CD14-positive monocyte (primary cell): Measurements from ENCODE around the gene CUBN. TPM values are rescaled to one million over a fixed set of nuclear protein-coding genes. Genes with fewer than 3 reads are reported as not detected.

Experiments used
- DNase-seq, 3 donors: peaks; one replicate each; pipeline ENCODE4 v3.0.0-alpha.2; 2011 to 2022
- H2AFZ ChIP-seq: 2 replicates; pipeline ENCODE4 v1.6.0; 2012; ENCODE audit warnings: mild to moderate bottlenecking, low read depth, low read length, inconsistent platforms; ENCODE audit not compliant: insufficient read depth, poor library complexity, severe bottlenecking
- H3K27ac ChIP-seq, 2 donors: 1 replicate in 1 of 2; 2 replicates in 1 of 2; pipeline ENCODE4 v1.5.1; 2012 to 2013; ENCODE audit warnings: low read length in 2 of 2, control low read depth in 1 of 2, inconsistent platforms in 1 of 2, low read depth in 1 of 2, mild to moderate bottlenecking in 1 of 2
- H3K27me3 ChIP-seq, 2 donors: one replicate each; pipeline versions ENCODE4 v1.6.0 to v1.6.1; 2011 to 2013; ENCODE audit warnings: low read length in 2 of 2; ENCODE audit not compliant: control insufficient read depth in 2 of 2, insufficient read depth in 2 of 2
- H3K36me3 ChIP-seq, 2 donors: replicated peaks in 1 of 2; 1 replicate in 1 of 2; 2 replicates in 1 of 2; pipeline versions ENCODE4 v1.5.1 to v1.6.1; 2012 to 2013; ENCODE audit warnings: low read length in 2 of 2, control low read depth in 1 of 2, inconsistent platforms in 1 of 2, mild to moderate bottlenecking in 1 of 2; ENCODE audit not compliant: insufficient read depth in 2 of 2, control insufficient read depth in 1 of 2
- H3K4me1 ChIP-seq, 2 donors: 1 replicate in 1 of 2; 2 replicates in 1 of 2; pipeline versions ENCODE4 v1.5.1 to v1.6.1; 2012 to 2013; ENCODE audit warnings: low read length in 2 of 2, control low read depth in 1 of 2, inconsistent platforms in 1 of 2, mild to moderate bottlenecking in 1 of 2, moderate library complexity in 1 of 2; ENCODE audit not compliant: insufficient read depth in 2 of 2, control insufficient read depth in 1 of 2
- H3K4me2 ChIP-seq: replicated peaks from 2 replicates; pipeline ENCODE3; 2012; ENCODE audit warnings: low read length, moderate library complexity, mild to moderate bottlenecking; ENCODE audit not compliant: poor library complexity, severe bottlenecking; ENCODE audit errors: extremely low read depth
- H3K4me3 ChIP-seq, 3 experiments: fragments of 200-600 bp in 1 of 3; sonication (generic) in 1 of 3; replicated peaks in 1 of 3; 1 replicate in 2 of 3; 2 replicates in 1 of 3; pipeline ENCODE4 v1.5.1; 2011 to 2013; ENCODE audit warnings: low read length in 3 of 3, mild to moderate bottlenecking in 3 of 3, control low read depth in 2 of 3, low read depth in 2 of 3, inconsistent platforms in 1 of 3, moderate library complexity in 1 of 3
- H3K79me2 ChIP-seq: 2 replicates; pipeline ENCODE4 v1.6.0; 2012; ENCODE audit warnings: mild to moderate bottlenecking, control low read depth, inconsistent platforms, low read length, moderate library complexity; ENCODE audit not compliant: insufficient read depth
- H3K9ac ChIP-seq: 2 replicates; pipeline ENCODE4 v1.6.0; 2017; ENCODE audit warnings: low read length, mild to moderate bottlenecking; ENCODE audit not compliant: insufficient read depth, poor library complexity, severe bottlenecking
- H3K9me3 ChIP-seq, 2 donors: replicated peaks in 1 of 2; 1 replicate in 1 of 2; 2 replicates in 1 of 2; pipeline versions ENCODE4 v1.5.1 to v1.6.1; 2012 to 2013; ENCODE audit warnings: low read length in 2 of 2, control low read depth in 1 of 2; ENCODE audit not compliant: control insufficient read depth in 1 of 2, insufficient read depth in 1 of 2
- H4K20me1 ChIP-seq: 2 replicates; pipeline ENCODE4 v1.6.0; 2012; ENCODE audit warnings: mild to moderate bottlenecking, low read length, control low read depth, moderate library complexity; ENCODE audit not compliant: insufficient read depth
- H3K27ac Mint-ChIP-seq, 7 donors: one replicate each; pipeline ENCODE4 v1.8.0; 2020; ENCODE audit warnings: mild to moderate bottlenecking in 7 of 7, mixed read lengths in 7 of 7, moderate library complexity in 6 of 7, inconsistent platforms in 2 of 7
- H3K27me3 Mint-ChIP-seq, 3 donors: one replicate each; pipeline ENCODE4 v1.8.0; 2021 to 2022; ENCODE audit warnings: low read depth in 3 of 3, mild to moderate bottlenecking in 3 of 3, mixed read lengths in 3 of 3, moderate library complexity in 3 of 3, inconsistent platforms in 1 of 3
- H3K36me3 Mint-ChIP-seq, 2 donors: one replicate each; pipeline ENCODE4 v1.8.0; 2020; ENCODE audit warnings: mixed read lengths in 2 of 2, inconsistent platforms in 1 of 2, mild to moderate bottlenecking in 1 of 2
- H3K4me1 Mint-ChIP-seq: one replicate; pipeline ENCODE4 v1.8.0; 2020; ENCODE audit warnings: mild to moderate bottlenecking, mixed read lengths
- H3K4me3 Mint-ChIP-seq, 2 donors: one replicate each; pipeline ENCODE4 v1.8.0; 2020; ENCODE audit warnings: mild to moderate bottlenecking in 2 of 2, mixed read lengths in 2 of 2, moderate library complexity in 1 of 2
- H3K9me3 Mint-ChIP-seq, 7 donors: one replicate each; pipeline ENCODE4 v1.8.0; 2020 to 2022; ENCODE audit warnings: mixed read lengths in 7 of 7, mild to moderate bottlenecking in 6 of 7, moderate library complexity in 6 of 7, inconsistent platforms in 2 of 7
- WGBS: methylation state at CpG from one replicate; pipeline ENCODE4 v1.1.5; 2013; ENCODE audit warnings: missing lambda C conversion rate; ENCODE audit not compliant: insufficient coverage; 5-methylcytosine and 5-hydroxymethylcytosine counted together
- intact Hi-C, 2 donors: fragments of 100-400 bp; cut with micrococcal nuclease; formaldehyde crosslinking; loops; one replicate each; pipeline versions ENCODE4 v1.15.0 to v1.15.1; 2023
- polyA plus RNA-seq, 3 donors: library from polyadenylated mRNA; depleted of rRNA in 1 of 3; unstranded in 2 of 3; stranded (reverse) in 1 of 3; fragments of 300-500 nt in 2 of 3; fragments of >200 nt in 1 of 3; fragmentation: Illumina TruSeq in 2 of 3; gene quantifications; 1 replicate in 2 of 3; 2 replicates in 1 of 3; pipeline ENCODE4 v1.2.3, GENCODE V29; 2012 to 2021
- TF ChIP-seq, protein P1 (sequence below): fragments of 200-600 bp; IDR thresholded peaks from one replicate; pipeline ENCODE4 v1.8.0; 2022; ENCODE audit warnings: antibody characterized with exemption, mild to moderate bottlenecking

CUBN gene
- polyA plus RNA-seq, 3 donors = 0.95 TPM; not detected in 2

- peaks cover 0 to 1% of the 10 kb centered on the region in 2 donors for H3K36me3 Mint-ChIP-seq
These were observed 234.8 kb downstream of the CUBN start for GRCh38 chr10:16894821-16895220.

GRCh38 chr10:16893664-16894063, 235.9 kb downstream of the CUBN start:
- Histone ChIP-seq H3K27me3 (peaks cover 0 to 4% of the 10 kb centered on the region in 2 donors), H3K79me2 (no peaks in the 10 kb centered on the region), H2AFZ (no peak overlapping the region), H3K36me3 (no peaks in the 10 kb centered on the region), H3K9me3 (no peaks in the 10 kb centered on the region), H3K4me2 (no peak overlapping the region), H3K9ac (no peak overlapping the region), H4K20me1 (no peaks in the 10 kb centered on the region), H3K4me3 (no peak overlapping the region), H3K4me1 (peaks cover 3 to 9% of the 10 kb centered on the region in 2 donors), H3K27ac (no peak overlapping the region)
- WGBS = no CpG with 5 or more reads among the region's 5 CpGs
- Mint-ChIP-seq H3K4me3 (no peak overlapping the region), H3K27ac (no peak overlapping the region), H3K36me3 (peaks cover 0 to 1% of the 10 kb centered on the region in 2 donors), H3K27me3 (peaks cover 4 to 11% (median 9%) of the 10 kb centered on the region in 3 donors), H3K9me3 (peaks cover 0 to 4% (median 2%) of the 10 kb centered on the region in 7 donors), H3K4me1 (peaks cover 5% of the 10 kb centered on the region)
- DNase-seq = no peak
- intact Hi-C loops = no loop called here
- TF ChIP-seq, protein P1, sequence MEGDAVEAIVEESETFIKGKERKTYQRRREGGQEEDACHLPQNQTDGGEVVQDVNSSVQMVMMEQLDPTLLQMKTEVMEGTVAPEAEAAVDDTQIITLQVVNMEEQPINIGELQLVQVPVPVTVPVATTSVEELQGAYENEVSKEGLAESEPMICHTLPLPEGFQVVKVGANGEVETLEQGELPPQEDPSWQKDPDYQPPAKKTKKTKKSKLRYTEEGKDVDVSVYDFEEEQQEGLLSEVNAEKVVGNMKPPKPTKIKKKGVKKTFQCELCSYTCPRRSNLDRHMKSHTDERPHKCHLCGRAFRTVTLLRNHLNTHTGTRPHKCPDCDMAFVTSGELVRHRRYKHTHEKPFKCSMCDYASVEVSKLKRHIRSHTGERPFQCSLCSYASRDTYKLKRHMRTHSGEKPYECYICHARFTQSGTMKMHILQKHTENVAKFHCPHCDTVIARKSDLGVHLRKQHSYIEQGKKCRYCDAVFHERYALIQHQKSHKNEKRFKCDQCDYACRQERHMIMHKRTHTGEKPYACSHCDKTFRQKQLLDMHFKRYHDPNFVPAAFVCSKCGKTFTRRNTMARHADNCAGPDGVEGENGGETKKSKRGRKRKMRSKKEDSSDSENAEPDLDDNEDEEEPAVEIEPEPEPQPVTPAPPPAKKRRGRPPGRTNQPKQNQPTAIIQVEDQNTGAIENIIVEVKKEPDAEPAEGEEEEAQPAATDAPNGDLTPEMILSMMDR = no peak

More at GRCh38 chr10:16894821-16895220, 234.8 kb downstream of the CUBN start:
- Histone ChIP-seq H3K79me2 (no peaks in the 10 kb centered on the region), H3K4me3 (no peak overlapping the region), H3K4me1 (peaks cover 3 to 9% of the 10 kb centered on the region in 2 donors), H3K36me3 (no peaks in the 10 kb centered on the region), H2AFZ (no peak overlapping the region), H3K9ac (no peak overlapping the region), H4K20me1 (no peaks in the 10 kb centered on the region), H3K9me3 (no peaks in the 10 kb centered on the region), H3K4me2 (no peak overlapping the region), H3K27ac (no peak overlapping the region), H3K27me3 (peaks cover 0 to 4% of the 10 kb centered on the region in 2 donors)
- intact Hi-C loops = no loop called here
- Mint-ChIP-seq H3K27me3 (peaks cover 4 to 11% (median 9%) of the 10 kb centered on the region in 3 donors), H3K4me1 (peaks cover 5% of the 10 kb centered on the region), H3K4me3 (no peak overlapping the region), H3K9me3 (peaks cover 0 to 4% (median 2%) of the 10 kb centered on the region in 7 donors), H3K27ac (no peak overlapping the region)
- DNase-seq = no peak
- TF ChIP-seq, protein P1 = no peak
- 100% methylated on average over 1 of the region's 1 CpG for WGBS
